ENCODE results near the gene SNW1. TPM values are rescaled to one million over a fixed set of nuclear protein-coding genes. Genes with fewer than 3 reads are reported as not detected.

Gene SNW1
- total and polyA plus RNA-seq, 12 donors, result 24.2 to 85.0 (median 51.9) TPM

- Histone ChIP-seq H3K36me3 (replicated peaks in 1 of 2) (peaks cover 0 to 34% of the 10 kb centered on the region in 2 donors), H3K27ac (no peak overlapping the region), H3K9me3 (replicated peaks in 1 of 3) (no peaks in the 10 kb centered on the region), H3K27me3 (no peaks in the 10 kb centered on the region), H3K4me3 (no peak overlapping the region), H3K4me1 (replicated peaks in 1 of 2) (peaks cover 21 to 36% of the 10 kb centered on the region in 2 donors)
- TF ChIP-seq, protein P1, sequence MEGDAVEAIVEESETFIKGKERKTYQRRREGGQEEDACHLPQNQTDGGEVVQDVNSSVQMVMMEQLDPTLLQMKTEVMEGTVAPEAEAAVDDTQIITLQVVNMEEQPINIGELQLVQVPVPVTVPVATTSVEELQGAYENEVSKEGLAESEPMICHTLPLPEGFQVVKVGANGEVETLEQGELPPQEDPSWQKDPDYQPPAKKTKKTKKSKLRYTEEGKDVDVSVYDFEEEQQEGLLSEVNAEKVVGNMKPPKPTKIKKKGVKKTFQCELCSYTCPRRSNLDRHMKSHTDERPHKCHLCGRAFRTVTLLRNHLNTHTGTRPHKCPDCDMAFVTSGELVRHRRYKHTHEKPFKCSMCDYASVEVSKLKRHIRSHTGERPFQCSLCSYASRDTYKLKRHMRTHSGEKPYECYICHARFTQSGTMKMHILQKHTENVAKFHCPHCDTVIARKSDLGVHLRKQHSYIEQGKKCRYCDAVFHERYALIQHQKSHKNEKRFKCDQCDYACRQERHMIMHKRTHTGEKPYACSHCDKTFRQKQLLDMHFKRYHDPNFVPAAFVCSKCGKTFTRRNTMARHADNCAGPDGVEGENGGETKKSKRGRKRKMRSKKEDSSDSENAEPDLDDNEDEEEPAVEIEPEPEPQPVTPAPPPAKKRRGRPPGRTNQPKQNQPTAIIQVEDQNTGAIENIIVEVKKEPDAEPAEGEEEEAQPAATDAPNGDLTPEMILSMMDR (IDR thresholded peaks at IDR 0.05), result no peak
- TF ChIP-seq POLR2A (IDR thresholded peaks at IDR 0.05), result no peak
- DNase-seq, result no peak
- WGBS, 4 donors, result 69 to 77% (median 72%) methylated on average over 2 of the region's 2 CpGs
- intact Hi-C loops (cut with DNase I), result no loop called here
Measured at GRCh38 chr14:77741438-77741837, 19.5 kb downstream of the SNW1 start.

DNA sequence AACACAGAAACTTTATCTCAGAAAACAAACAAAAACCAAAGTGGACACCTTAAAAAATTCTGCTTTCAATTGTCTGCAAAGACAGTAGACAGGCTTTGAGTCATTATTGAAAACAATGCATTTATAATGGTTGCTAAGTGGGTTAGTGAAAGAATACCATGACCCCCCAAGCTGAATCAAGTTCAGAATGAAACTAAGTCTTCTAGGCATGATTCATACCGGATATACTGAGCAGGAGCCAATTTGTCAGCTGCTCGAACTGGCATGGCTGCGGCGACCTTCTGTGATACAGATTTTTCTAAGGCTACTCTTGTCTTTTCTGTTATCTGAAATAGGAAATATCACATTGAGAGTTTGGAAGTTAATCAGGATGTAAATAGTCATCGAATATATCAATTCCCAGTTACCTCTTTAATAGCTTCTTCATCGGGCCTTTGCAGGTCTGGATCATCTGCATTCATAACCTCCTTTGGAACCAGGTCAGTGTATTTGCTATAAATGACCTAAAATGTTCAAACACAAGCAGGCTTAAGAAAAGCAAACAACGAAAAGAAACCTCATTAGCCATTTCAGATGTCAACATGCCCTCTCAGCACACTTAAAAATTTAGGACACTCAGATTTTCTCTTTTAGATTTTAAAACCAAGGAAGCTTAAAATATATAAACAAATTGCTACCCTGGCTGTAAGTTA lies 22.3 kb downstream of the SNW1 start:
- H3K36me3 ChIP-seq (replicated peaks in 1 of 2), result peaks cover 0 to 50% of the 10 kb centered on the region in 2 donors
- TF ChIP-seq POLR2A (IDR thresholded peaks at IDR 0.05), result no peak
- TF ChIP-seq, protein P1 (IDR thresholded peaks at IDR 0.05), result no peak

DNA sequence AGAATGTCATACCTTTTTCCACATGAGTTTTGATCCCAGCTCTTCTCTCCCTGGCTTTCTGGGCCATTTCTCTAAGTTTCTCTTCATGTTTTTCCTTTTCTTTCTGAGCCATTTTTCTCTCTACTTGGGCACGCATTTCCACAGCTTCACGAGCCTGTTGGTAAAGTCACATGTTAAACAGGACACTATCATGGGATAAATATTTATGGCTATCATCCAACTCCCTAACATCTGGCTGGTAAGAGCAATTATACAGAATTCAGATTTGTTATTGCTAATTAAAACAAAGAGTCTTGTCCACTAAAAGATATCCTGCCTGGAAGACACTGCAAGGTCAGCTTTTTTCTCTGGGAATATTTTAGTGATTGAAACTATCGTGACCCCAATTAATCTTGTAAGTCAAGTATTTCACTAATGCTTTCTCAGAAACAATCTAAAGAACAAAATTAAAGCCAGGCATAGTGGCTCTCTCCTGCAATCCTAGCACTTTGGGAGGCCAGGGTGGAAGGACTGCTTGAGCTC lies 29.9 kb downstream of the SNW1 start:
- no peak overlapping the region for H3K4me3 ChIP-seq
- WGBS, 4 donors, result 47 to 58% (median 52%) methylated on average over 3 of the region's 3 CpGs
- no peaks in the 10 kb centered on the region for H3K27me3 ChIP-seq
- peaks cover 0 to 99% of the 10 kb centered on the region in 2 donors for H3K36me3 ChIP-seq (replicated peaks in 1 of 2)
- intact Hi-C loops (cut with DNase I), result no loop called here
- TF ChIP-seq, protein P1 (IDR thresholded peaks at IDR 0.05), result no peak
- TF ChIP-seq POLR2A (IDR thresholded peaks at IDR 0.05), result no peak
- no peak overlapping the region for H3K27ac ChIP-seq
- DNase-seq, result no peak
- peaks cover 0 to 4% of the 10 kb centered on the region in 2 donors for H3K4me1 ChIP-seq (replicated peaks in 1 of 2)
- no peaks in the 10 kb centered on the region for H3K9me3 ChIP-seq (replicated peaks in 1 of 3)

More for the DNA sequence above, 22.3 kb downstream of the SNW1 start:
- Histone ChIP-seq H3K27ac (peak overlapping the region in 4 of 5 donors; percentile 24 to 72 (median 58)), H3K27me3 (no peaks in the 10 kb centered on the region), H3K9me3 (replicated peaks in 1 of 3) (no peaks in the 10 kb centered on the region), H3K4me1 (replicated peaks in 1 of 2) (peaks cover 21 to 31% of the 10 kb centered on the region in 2 donors), H3K4me3 (no peak overlapping the region)
- WGBS, 4 donors, result 31 to 42% (median 36%) methylated on average over 7 of the region's 7 CpGs
- DNase-seq, result peak; percentile 46 to 81 (median 67)
- intact Hi-C loops (cut with DNase I), result no loop called here

- Histone ChIP-seq H3K4me3 (no peak overlapping the region), H3K9me3 (replicated peaks in 1 of 3) (no peaks in the 10 kb centered on the region), H3K36me3 (replicated peaks in 1 of 2) (peaks cover 0 to 96% of the 10 kb centered on the region in 2 donors), H3K4me1 (replicated peaks in 1 of 2) (no peaks in the 10 kb centered on the region), H3K27ac (no peak overlapping the region), H3K27me3 (no peaks in the 10 kb centered on the region)
- intact Hi-C loops (cut with DNase I), result no loop called here
- TF ChIP-seq, protein P1 (IDR thresholded peaks at IDR 0.05), result no peak
- no peak for TF ChIP-seq POLR2A (IDR thresholded peaks at IDR 0.05)
- DNase-seq, result no peak
- WGBS, 4 donors, result 95 to 96% (median 96%) methylated on average over 3 of the region's 3 CpGs
Measured at GRCh38 chr14:77722301-77722700, 38.7 kb downstream of the SNW1 start.
